Myocyte (in vitro differentiated cells): Measurements from ENCODE around the gene GALP. TPM values are rescaled to one million over a fixed set of nuclear protein-coding genes. Genes with fewer than 3 reads are reported as not detected.

ENCODE experiments used
- total RNA-seq: library from RNA; depleted of rRNA; stranded (reverse); fragments of >200 nt; gene quantifications from 2 replicates; pipeline ENCODE4 v1.2.3, GENCODE V29; 2014

GALP gene
- total RNA-seq, 1 donor from 2014 or later, result not detected

Other genes with a start within 250 kb of the GALP start
- gene NLRP13, start 243.7 kb upstream of the GALP start, total RNA-seq, result not detected in 2 replicates
- not detected in 2 replicates for gene NLRP8, start 228.2 kb upstream of the GALP start, total RNA-seq
- gene NLRP5, start 189.2 kb upstream of the GALP start, total RNA-seq, result not detected in 2 replicates
- gene ZNF787, start 54.7 kb upstream of the GALP start, total RNA-seq, result 22.5 and 23.3 TPM in 2 replicates
- gene ZNF444, start 34.7 kb upstream of the GALP start, total RNA-seq, result 34.8 and 38.0 TPM in 2 replicates
- gene ZSCAN5B, start 21.8 kb downstream of the GALP start, total RNA-seq, result not detected in 2 replicates
- gene ZSCAN5C, start 26.3 kb downstream of the GALP start, total RNA-seq, result not detected in 2 replicates
- not detected in 2 replicates for gene EDDM13, start 96.7 kb downstream of the GALP start, total RNA-seq
- gene ZSCAN5A, start 138.8 kb downstream of the GALP start, total RNA-seq, result 4.8 and 33.1 TPM in 2 replicates
- gene ZNF582, start 217.5 kb downstream of the GALP start, total RNA-seq, result 2.8 and 3.0 TPM in 2 replicates
- 12.6 and 14.6 TPM in 2 replicates for gene ZNF583, start 228.3 kb downstream of the GALP start, total RNA-seq